GM18502 (cell line): ENCODE results near the gene PARD6G.
"Not testable (repeated sequence)": the region's sequence is repeated elsewhere in the genome, so short reads cannot be mapped to it uniquely, and the experiment has no call there.

Source experiments
- ATAC-seq: cut with Tn5 transposase; IDR thresholded peaks from one replicate; pipeline ENCODE4 v1.9.1; 2021; ENCODE audit warnings: mild to moderate bottlenecking; ENCODE audit not compliant: unreplicated experiment, poor library complexity

The PARD6G gene

GRCh38 chr18:80176334-80177073 is 70.8 kb downstream of the PARD6G start:
- ATAC-seq: no peak

GRCh38 chr18:80175451-80176204 is 71.7 kb downstream of the PARD6G start:
- no peak for ATAC-seq

GRCh38 chr18:80173060-80173459 is 74.3 kb downstream of the PARD6G start:
- no peak for ATAC-seq

- no peak for ATAC-seq
Observed at GRCh38 chr18:80172056-80172455, 75.3 kb downstream of the PARD6G start.

- ATAC-seq: peak; percentile 45
Observed at GRCh38 chr18:80171054-80171872, 76.1 kb downstream of the PARD6G start.

- no peak for ATAC-seq
Observed at GRCh38 chr18:80170395-80171053, 76.8 kb downstream of the PARD6G start.

- ATAC-seq: no peak
Observed at GRCh38 chr18:80169607-80170006, 77.7 kb downstream of the PARD6G start.

- ATAC-seq: no peak
Observed at GRCh38 chr18:80168982-80169381, 78.3 kb downstream of the PARD6G start.

- ATAC-seq: no peak
Observed at GRCh38 chr18:80168346-80168745, 79.0 kb downstream of the PARD6G start.

- no peak for ATAC-seq
Observed at GRCh38 chr18:80167931-80168330, 79.4 kb downstream of the PARD6G start.

GRCh38 chr18:80167331-80167730 is 80.0 kb downstream of the PARD6G start:
- ATAC-seq: no peak

GRCh38 chr18:80166725-80167124 is 80.6 kb downstream of the PARD6G start:
- ATAC-seq: no peak

GRCh38 chr18:80166240-80166639 is 81.1 kb downstream of the PARD6G start:
- no peak for ATAC-seq

GRCh38 chr18:80164727-80165355 is 82.5 kb downstream of the PARD6G start:
- not testable (repeated sequence) for ATAC-seq

GRCh38 chr18:80163183-80163582 is 84.1 kb downstream of the PARD6G start:
- no peak for ATAC-seq

- no peak for ATAC-seq
Observed at GRCh38 chr18:80161781-80162417, 85.4 kb downstream of the PARD6G start.

- ATAC-seq: no peak
Observed at GRCh38 chr18:80159713-80160636, 87.3 kb downstream of the PARD6G start.

GRCh38 chr18:80158365-80158764 is 88.9 kb downstream of the PARD6G start:
- no peak for ATAC-seq
